Vagina (tissue), 2 donors: ENCODE data around the gene CDK6.

ENCODE experiments used
- POLR2AphosphoS5 ChIP-seq, 2 donors: sonication (generic); formaldehyde crosslinking; IDR thresholded peaks; one replicate each; pipeline ENCODE4 v1.9.0; 2017; ENCODE audit warnings: antibody characterized with exemption in 2 of 2, mild to moderate bottlenecking in 2 of 2, low read depth in 1 of 2; ENCODE audit not compliant: insufficient read depth in 1 of 2
- TF ChIP-seq, protein P1 (sequence below), 3 experiments: fragments of 450-650 bp in 2 of 3; fragments of 200-600 bp in 1 of 3; sonication (generic) in 1 of 3; IDR thresholded peaks; one replicate each; pipeline ENCODE4 v1.5.1; 2017 to 2019; ENCODE audit warnings: antibody characterized with exemption in 3 of 3, mild to moderate bottlenecking in 2 of 3, moderate library complexity in 2 of 3

DNA sequence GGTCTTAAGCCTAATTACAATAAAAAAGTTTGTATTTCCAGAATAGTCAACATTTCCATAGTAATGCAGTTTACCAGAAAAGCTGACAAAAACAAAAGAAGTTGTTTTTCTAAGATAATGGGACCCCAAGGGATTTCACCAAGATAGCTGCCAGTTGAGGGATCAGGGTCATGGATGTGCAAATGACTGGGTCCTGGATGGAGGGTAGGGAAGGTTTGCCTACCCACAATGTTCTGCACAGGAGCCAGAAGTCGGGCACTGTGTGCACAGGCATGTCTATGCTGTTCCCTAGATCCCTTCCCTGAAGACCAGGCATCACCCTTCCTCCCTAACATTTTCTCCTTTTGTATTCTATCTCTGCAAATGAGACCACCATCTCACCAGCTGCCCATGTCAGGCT lies 152.1 kb downstream of the CDK6 start:
- TF ChIP-seq POLR2AphosphoS5 (IDR thresholded peaks at IDR 0.05; ENCODE audit: insufficient read depth in 1 of 2, low read depth in 1 of 2) = no peak
- TF ChIP-seq, protein P1, sequence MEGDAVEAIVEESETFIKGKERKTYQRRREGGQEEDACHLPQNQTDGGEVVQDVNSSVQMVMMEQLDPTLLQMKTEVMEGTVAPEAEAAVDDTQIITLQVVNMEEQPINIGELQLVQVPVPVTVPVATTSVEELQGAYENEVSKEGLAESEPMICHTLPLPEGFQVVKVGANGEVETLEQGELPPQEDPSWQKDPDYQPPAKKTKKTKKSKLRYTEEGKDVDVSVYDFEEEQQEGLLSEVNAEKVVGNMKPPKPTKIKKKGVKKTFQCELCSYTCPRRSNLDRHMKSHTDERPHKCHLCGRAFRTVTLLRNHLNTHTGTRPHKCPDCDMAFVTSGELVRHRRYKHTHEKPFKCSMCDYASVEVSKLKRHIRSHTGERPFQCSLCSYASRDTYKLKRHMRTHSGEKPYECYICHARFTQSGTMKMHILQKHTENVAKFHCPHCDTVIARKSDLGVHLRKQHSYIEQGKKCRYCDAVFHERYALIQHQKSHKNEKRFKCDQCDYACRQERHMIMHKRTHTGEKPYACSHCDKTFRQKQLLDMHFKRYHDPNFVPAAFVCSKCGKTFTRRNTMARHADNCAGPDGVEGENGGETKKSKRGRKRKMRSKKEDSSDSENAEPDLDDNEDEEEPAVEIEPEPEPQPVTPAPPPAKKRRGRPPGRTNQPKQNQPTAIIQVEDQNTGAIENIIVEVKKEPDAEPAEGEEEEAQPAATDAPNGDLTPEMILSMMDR (IDR thresholded peaks at IDR 0.05) = no peak
